Upper lobe of right lung (tissue), 1 donor: ENCODE measurements around the gene GPC3. TPM values are rescaled to one million over a fixed set of nuclear protein-coding genes. Genes with fewer than 3 reads are reported as not detected.
A peak's percentile ranks its signal among the peaks of the same experiment; 100 is the strongest.
"Not testable (repeated sequence)": the region's sequence is repeated elsewhere in the genome, so short reads cannot be mapped to it uniquely, and the experiment has no call there.

Experiments
- ATAC-seq: fragments of 200-7000 bp; cut with Tn5 transposase; one replicate; pipeline ENCODE4 v1.9.1; 2020; ENCODE audit warnings: mild to moderate bottlenecking, moderate library complexity
- DNase-seq: peaks from one replicate; pipeline ENCODE4 v3.0.0-alpha.2; 2020
- H3K27ac ChIP-seq: fragments of 200-600 bp; one replicate; pipeline ENCODE4 v1.8.0; 2022
- H3K27me3 ChIP-seq: fragments of 200-600 bp; one replicate; pipeline ENCODE4 v1.8.0; 2022; ENCODE audit warnings: mild to moderate bottlenecking
- H3K36me3 ChIP-seq: fragments of 200-600 bp; one replicate; pipeline ENCODE4 v1.8.0; 2022
- H3K4me1 ChIP-seq: fragments of 200-600 bp; one replicate; pipeline ENCODE4 v1.8.0; 2022
- H3K4me3 ChIP-seq: fragments of 200-600 bp; one replicate; pipeline ENCODE4 v1.8.0; 2022; ENCODE audit warnings: mild to moderate bottlenecking
- H3K9me3 ChIP-seq: fragments of 200-600 bp; one replicate; pipeline ENCODE4 v1.8.0; 2022
- CTCF ChIP-seq: fragments of 200-600 bp; IDR thresholded peaks from one replicate; pipeline ENCODE4 v1.8.0; 2022; ENCODE audit warnings: antibody characterized with exemption
- intact Hi-C: fragments of 100-400 bp; cut with DNase I; formaldehyde crosslinking; loops from one replicate; pipeline ENCODE4 v1.11.0; 2022
- total RNA-seq: library from RNA; stranded (reverse); fragmentation: NEBNext Ultra II Directional; extraction: Animal tissue kit (Norgen Biotek cat#: 25700); gene quantifications from one replicate; pipeline ENCODE4 v1.2.1, GENCODE V29; 2021
- donor health status: DM: no; HTN: yes; CAD: no; lungs with severe emphysema.

Gene GPC3
- total RNA-seq, 1 donor from 2014 or later = 67.7 TPM

GRCh38 chrX:133527825-133528224 lies 457.6 kb downstream of the GPC3 start:
- no peaks in the 10 kb centered on the region for H3K36me3 ChIP-seq
- no peak for ATAC-seq
- no peaks in the 10 kb centered on the region for H3K27me3 ChIP-seq
- DNase-seq = no peak
- intact Hi-C loops = no loop called here
- no peak overlapping the region for H3K4me3 ChIP-seq
- H3K27ac ChIP-seq = no peak overlapping the region
- no peak for TF ChIP-seq CTCF
- no peaks in the 10 kb centered on the region for H3K4me1 ChIP-seq
- no peaks in the 10 kb centered on the region for H3K9me3 ChIP-seq

- no peaks in the 10 kb centered on the region for H3K9me3 ChIP-seq
- ATAC-seq (no peak), DNase-seq (no peak)
- no peak for TF ChIP-seq CTCF
- intact Hi-C loops = no loop called here
- H3K27me3 ChIP-seq = no peaks in the 10 kb centered on the region
- H3K36me3 ChIP-seq = no peaks in the 10 kb centered on the region
- no peaks in the 10 kb centered on the region for H3K4me1 ChIP-seq
- no peak overlapping the region for H3K27ac ChIP-seq
- H3K4me3 ChIP-seq = no peak overlapping the region
These were observed 458.0 kb downstream of the GPC3 start for GRCh38 chrX:133527415-133527814.

GRCh38 chrX:133526773-133527172 lies 458.6 kb downstream of the GPC3 start:
- intact Hi-C loops, ATAC-seq, H3K36me3 ChIP-seq, H3K4me1 ChIP-seq, H3K9me3 ChIP-seq, H3K4me3 ChIP-seq, H3K27ac ChIP-seq, H3K27me3 ChIP-seq, DNase-seq: not testable (repeated sequence)

- no peaks in the 10 kb centered on the region for H3K4me1 ChIP-seq
- no peak for TF ChIP-seq CTCF
- no peak overlapping the region for H3K4me3 ChIP-seq
- no peak overlapping the region for H3K27ac ChIP-seq
- H3K9me3 ChIP-seq = no peaks in the 10 kb centered on the region
- no peaks in the 10 kb centered on the region for H3K36me3 ChIP-seq
- ATAC-seq = no peak
- H3K27me3 ChIP-seq = no peaks in the 10 kb centered on the region
- DNase-seq = no peak
- intact Hi-C loops = no loop called here
These were observed 461.9 kb downstream of the GPC3 start for GRCh38 chrX:133523526-133523925.

GRCh38 chrX:133523081-133523487 lies 462.3 kb downstream of the GPC3 start:
- no peak overlapping the region for H3K4me3 ChIP-seq
- no peak overlapping the region for H3K27ac ChIP-seq
- no peaks in the 10 kb centered on the region for H3K4me1 ChIP-seq
- H3K27me3 ChIP-seq = no peaks in the 10 kb centered on the region
- ATAC-seq (peak; percentile 65), DNase-seq (peak; percentile 62)
- intact Hi-C loops = no loop called here
- no peaks in the 10 kb centered on the region for H3K36me3 ChIP-seq
- TF ChIP-seq CTCF = no peak
- H3K9me3 ChIP-seq = no peaks in the 10 kb centered on the region

GRCh38 chrX:133516686-133517085 lies 468.7 kb downstream of the GPC3 start:
- Histone ChIP-seq H3K4me1 (no peaks in the 10 kb centered on the region), H3K27ac (no peak overlapping the region), H3K36me3 (no peaks in the 10 kb centered on the region), H3K27me3 (no peaks in the 10 kb centered on the region), H3K9me3 (no peaks in the 10 kb centered on the region), H3K4me3 (no peak overlapping the region)
- DNase-seq (no peak), ATAC-seq (no peak)
- intact Hi-C loops = no loop called here
- TF ChIP-seq CTCF = no peak
